Stomach (tissue), 9 donors: ENCODE measurements around the gene ELP4. TPM values are rescaled to one million over a fixed set of nuclear protein-coding genes. Genes with fewer than 3 reads are reported as not detected.

Source experiments
- DNase-seq, 2 donors: peaks; one replicate each; pipeline versions ENCODE4 v3.0.0 to v3.0.0-alpha.2; 2013 to 2019
- H3K27ac ChIP-seq, 5 donors: fragments of 200-600 bp in 4 of 5; sonication (generic) in 4 of 5; one replicate each; pipeline ENCODE4 v1.5.1; 2013 to 2019; ENCODE audit warnings: mild to moderate bottlenecking in 1 of 5, moderate library complexity in 1 of 5
- H3K27me3 ChIP-seq, 3 donors: fragments of 200-600 bp; sonication (generic); one replicate each; pipeline ENCODE4 v1.5.1; 2017 to 2019; ENCODE audit warnings: mixed run types in 1 of 3
- H3K36me3 ChIP-seq, 4 donors: fragments of 200-600 bp; sonication (generic); 1 replicate in 3 of 4; 2 replicates in 1 of 4; pipeline ENCODE4 v1.5.1; 2016 to 2019
- H3K4me1 ChIP-seq, 4 donors: fragments of 200-600 bp; sonication (generic); one replicate each; pipeline ENCODE4 v1.5.1; 2016 to 2019
- H3K4me3 ChIP-seq, 4 donors: fragments of 200-600 bp; sonication (generic) in 3 of 4; one replicate each; pipeline ENCODE4 v1.5.1; 2016 to 2019; ENCODE audit warnings: mild to moderate bottlenecking in 1 of 4
- H3K9me3 ChIP-seq, 4 donors: fragments of 200-600 bp; sonication (generic); one replicate each; pipeline ENCODE4 v1.5.1; 2016 to 2019
- EP300 ChIP-seq: sonication (generic); formaldehyde crosslinking; IDR thresholded peaks from one replicate; pipeline ENCODE4 v1.6.1; 2017; ENCODE audit warnings: antibody characterized with exemption
- POLR2A ChIP-seq, 4 donors: fragments of 450-650 bp; IDR thresholded peaks; one replicate each; pipeline ENCODE4 v1.6.1; 2016; ENCODE audit warnings: antibody characterized with exemption in 4 of 4, control low read depth in 2 of 4, mild to moderate bottlenecking in 1 of 4, moderate library complexity in 1 of 4
- POLR2AphosphoS5 ChIP-seq, 3 donors: sonication (generic); formaldehyde crosslinking; IDR thresholded peaks; one replicate each; pipeline ENCODE4 v1.6.1; 2016; ENCODE audit warnings: antibody characterized with exemption in 3 of 3
- WGBS, 5 donors: extraction: QIAGEN DNeasy Blood & Tissue Kit in 3 of 5; methylation state at CpG; one replicate each; pipeline versions ENCODE4 v1.1.5 to v1.1.7; 2013 to 2018; 5-methylcytosine and 5-hydroxymethylcytosine counted together
- intact Hi-C: fragments of 100-400 bp; cut with DNase I; formaldehyde crosslinking; loops from one replicate; pipeline ENCODE4 v1.15.1; 2023; ENCODE audit warnings: low total_unique reads
- polyA plus RNA-seq, 3 donors: library from polyadenylated mRNA; stranded (reverse); fragments of 200-250 nt; gene quantifications; one replicate each; pipeline ENCODE4 v1.2.3, GENCODE V29; 2013
- total RNA-seq, 5 donors: library from RNA; depleted of rRNA; stranded (reverse); fragments of >200 nt; gene quantifications; one replicate each; pipeline versions ENCODE4 v1.1.0 to v1.2.3, GENCODE V29; 2014 to 2016
- TF ChIP-seq, protein P1 (sequence below), 7 experiments: fragments of 450-650 bp in 4 of 7; fragments of 200-600 bp in 3 of 7; sonication (generic) in 3 of 7; IDR thresholded peaks; one replicate each; pipeline ENCODE4 v1.5.1; 2016 to 2019; ENCODE audit warnings: antibody characterized with exemption in 7 of 7, control low read depth in 2 of 7, mild to moderate bottlenecking in 1 of 7
- donor health status: healthy with polysubstance abuse.
- donor health status: Bipolar disorder and iron deficiency.
- donor health status: healthy.

The ELP4 gene
- total and polyA plus RNA-seq, 8 donors, result 8.3 to 70.0 (median 20.9) TPM

DNA sequence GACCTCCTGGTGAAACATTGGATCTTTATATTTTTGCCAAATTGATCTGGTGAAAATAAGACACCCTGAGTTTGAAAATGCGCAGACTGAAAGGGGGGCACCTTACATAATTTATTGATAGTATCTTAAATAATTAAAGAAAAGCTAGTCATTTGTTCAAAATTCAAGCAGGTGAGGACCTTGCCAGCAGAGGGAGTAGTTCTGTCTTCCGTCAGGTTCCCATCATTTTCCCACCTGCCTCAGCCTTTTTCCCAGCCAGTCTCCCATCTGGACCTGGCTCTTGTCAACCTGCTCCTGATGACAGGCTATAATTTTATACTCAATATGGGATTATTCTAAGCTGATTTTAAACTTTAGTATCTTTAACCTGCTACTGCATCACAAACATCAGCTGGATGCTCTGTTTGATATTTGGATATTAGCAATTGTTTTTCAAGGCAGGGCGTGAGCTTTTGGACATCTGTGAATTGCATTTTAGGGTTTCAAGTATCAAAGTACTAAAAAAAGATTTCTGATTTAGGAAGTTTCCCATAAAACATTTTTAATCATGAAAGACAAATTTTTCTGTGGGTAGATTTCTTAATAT, 132.0 kb downstream of the ELP4 start:
- Histone ChIP-seq H3K36me3 (no peaks in the 10 kb centered on the region), H3K27ac (no peak overlapping the region), H3K4me3 (no peak overlapping the region), H3K4me1 (peaks cover 0 to 28% (median 2%) of the 10 kb centered on the region in 4 donors), H3K9me3 (no peaks in the 10 kb centered on the region), H3K27me3 (no peaks in the 10 kb centered on the region)
- TF ChIP-seq, protein P1, sequence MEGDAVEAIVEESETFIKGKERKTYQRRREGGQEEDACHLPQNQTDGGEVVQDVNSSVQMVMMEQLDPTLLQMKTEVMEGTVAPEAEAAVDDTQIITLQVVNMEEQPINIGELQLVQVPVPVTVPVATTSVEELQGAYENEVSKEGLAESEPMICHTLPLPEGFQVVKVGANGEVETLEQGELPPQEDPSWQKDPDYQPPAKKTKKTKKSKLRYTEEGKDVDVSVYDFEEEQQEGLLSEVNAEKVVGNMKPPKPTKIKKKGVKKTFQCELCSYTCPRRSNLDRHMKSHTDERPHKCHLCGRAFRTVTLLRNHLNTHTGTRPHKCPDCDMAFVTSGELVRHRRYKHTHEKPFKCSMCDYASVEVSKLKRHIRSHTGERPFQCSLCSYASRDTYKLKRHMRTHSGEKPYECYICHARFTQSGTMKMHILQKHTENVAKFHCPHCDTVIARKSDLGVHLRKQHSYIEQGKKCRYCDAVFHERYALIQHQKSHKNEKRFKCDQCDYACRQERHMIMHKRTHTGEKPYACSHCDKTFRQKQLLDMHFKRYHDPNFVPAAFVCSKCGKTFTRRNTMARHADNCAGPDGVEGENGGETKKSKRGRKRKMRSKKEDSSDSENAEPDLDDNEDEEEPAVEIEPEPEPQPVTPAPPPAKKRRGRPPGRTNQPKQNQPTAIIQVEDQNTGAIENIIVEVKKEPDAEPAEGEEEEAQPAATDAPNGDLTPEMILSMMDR (IDR thresholded peaks at IDR 0.05), result peak in 4 of 7 experiments; percentile 17 to 32 (median 26)
- no peak for TF ChIP-seq EP300
- 80 to 87% (median 85%) methylated on average over 3 of the region's 3 CpGs for WGBS, 5 donors
- DNase-seq, result peak; percentile 29 to 59
- intact Hi-C loops, result no loop called here

DNA sequence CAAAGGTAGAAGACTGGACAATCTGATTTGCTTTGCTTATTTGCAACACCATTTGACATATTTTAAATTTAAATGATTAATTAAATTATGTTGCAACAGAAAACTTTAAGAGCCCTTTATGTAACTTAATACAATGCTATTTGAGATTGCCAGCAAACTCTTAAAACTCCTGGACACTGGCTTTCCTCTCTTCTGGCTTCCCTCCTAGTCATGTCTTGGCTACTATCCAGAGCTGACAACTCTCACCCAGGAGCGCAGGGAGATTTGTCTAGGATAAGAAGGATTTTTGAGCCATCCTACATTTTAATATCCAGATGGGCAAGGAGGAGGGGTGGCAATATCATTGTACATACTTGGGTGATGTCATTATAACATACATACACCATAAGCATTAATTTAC, 134.3 kb downstream of the ELP4 start:
- Histone ChIP-seq H3K9me3 (no peaks in the 10 kb centered on the region), H3K4me1 (peaks cover 0 to 21% (median 2%) of the 10 kb centered on the region in 4 donors), H3K27me3 (no peaks in the 10 kb centered on the region), H3K36me3 (peaks cover 0 to 3% (median 0%) of the 10 kb centered on the region in 4 donors), H3K27ac (no peak overlapping the region), H3K4me3 (no peak overlapping the region)
- WGBS, 5 donors, result 38 to 64% (median 55%) methylated on average over 1 of the region's 1 CpG
- no peak for TF ChIP-seq POLR2A (IDR thresholded peaks at IDR 0.05)
- no peak for TF ChIP-seq POLR2AphosphoS5 (IDR thresholded peaks at IDR 0.05)
- TF ChIP-seq EP300, result no peak
- TF ChIP-seq, protein P1 (IDR thresholded peaks at IDR 0.05), result no peak
- peak in 1 of 2 donors; percentile 25 for DNase-seq
- intact Hi-C loops, result no loop called here

DNA sequence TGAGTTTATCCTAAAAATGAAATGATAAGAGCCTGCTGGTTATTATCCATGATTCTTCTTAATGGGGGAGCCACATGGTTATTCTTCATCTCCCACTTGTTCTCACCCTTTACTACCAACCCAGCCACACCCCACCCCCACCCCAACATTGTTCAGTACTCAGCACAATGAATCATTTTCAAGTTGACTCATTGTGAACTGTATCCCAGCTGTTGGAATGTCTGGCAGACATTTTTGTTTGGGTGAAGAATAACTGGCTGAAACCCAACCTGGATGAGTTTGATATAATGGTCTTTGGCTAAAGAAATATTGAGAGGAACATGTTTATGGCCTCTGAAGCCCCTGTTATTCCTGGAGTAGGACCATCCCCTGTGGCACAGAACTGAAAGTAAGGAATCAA, 136.2 kb downstream of the ELP4 start:
- intact Hi-C loops, result no loop called here
- DNase-seq, result no peak
- no peak for TF ChIP-seq POLR2AphosphoS5 (IDR thresholded peaks at IDR 0.05)
- TF ChIP-seq EP300, result no peak
- TF ChIP-seq POLR2A (IDR thresholded peaks at IDR 0.05), result no peak
- TF ChIP-seq, protein P1 (IDR thresholded peaks at IDR 0.05), result no peak
- Histone ChIP-seq H3K27ac (no peak overlapping the region), H3K4me1 (peaks cover 0 to 29% (median 4%) of the 10 kb centered on the region in 4 donors), H3K36me3 (peaks cover 0 to 3% (median 0%) of the 10 kb centered on the region in 4 donors), H3K9me3 (no peaks in the 10 kb centered on the region), H3K27me3 (no peaks in the 10 kb centered on the region), H3K4me3 (no peak overlapping the region)

DNA sequence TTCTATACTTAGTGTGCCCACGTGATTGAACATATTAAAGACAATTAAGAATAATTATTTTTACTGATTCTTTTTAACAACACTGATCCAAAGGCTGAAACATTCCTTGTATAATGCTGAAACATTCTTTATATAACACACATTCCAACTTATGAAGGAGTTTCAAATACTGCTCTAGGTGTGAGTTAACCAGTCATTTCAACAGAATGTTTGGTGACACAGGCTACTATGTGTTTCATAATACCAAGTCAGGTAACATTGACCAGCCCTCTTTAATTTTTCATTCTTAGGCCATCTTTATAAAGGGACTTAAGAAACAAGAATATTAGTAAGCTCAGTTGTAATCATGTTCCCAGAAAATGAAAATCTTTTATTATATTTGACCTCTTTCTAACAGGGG, 136.6 kb downstream of the ELP4 start:
- H3K27me3 ChIP-seq, result no peaks in the 10 kb centered on the region
- H3K4me1 ChIP-seq, result peaks cover 0 to 29% (median 4%) of the 10 kb centered on the region in 4 donors
- H3K27ac ChIP-seq, result no peak overlapping the region
- intact Hi-C loops, result no loop called here
- DNase-seq, result no peak
- TF ChIP-seq, protein P1 (IDR thresholded peaks at IDR 0.05), result no peak
- TF ChIP-seq EP300, result no peak
- TF ChIP-seq POLR2AphosphoS5 (IDR thresholded peaks at IDR 0.05), result no peak
- TF ChIP-seq POLR2A (IDR thresholded peaks at IDR 0.05), result no peak
- H3K4me3 ChIP-seq, result no peak overlapping the region
- H3K9me3 ChIP-seq, result no peaks in the 10 kb centered on the region
- H3K36me3 ChIP-seq, result peaks cover 0 to 3% (median 0%) of the 10 kb centered on the region in 4 donors
- 65 to 81% (median 74%) methylated on average over 1 of the region's 1 CpG for WGBS, 5 donors
